Activated CD8-positive, alpha-beta memory T cell treated with anti-CD3 and anti-CD28 coated beads for 36 hours (primary cell): ENCODE measurements around the gene DLK1. TPM values are rescaled to one million over a fixed set of nuclear protein-coding genes. Genes with fewer than 3 reads are reported as not detected.

Source experiments
- CTCF ChIA-PET: fragments of 350-600 bp; sonication (Branson Sonifier 250); formaldehyde crosslinking; loops from one replicate; lab custom pipeline; 2021; ENCODE audit warnings: antibody characterized with exemption; lab: Charles Lee
- POLR2A ChIA-PET: fragments of 350-600 bp; sonication (Branson Sonifier 250); formaldehyde crosslinking; loops from one replicate; lab custom pipeline; 2021; ENCODE audit warnings: antibody characterized with exemption; lab: Charles Lee
- total RNA-seq, 2 experiments: library from RNA; stranded (reverse); gene quantifications; one replicate each; pipeline ENCODE4 v1.2.3, GENCODE V29; 2021

The DLK1 gene
- total RNA-seq, 2 experiments from 2014 or later: not detected

- POLR2A ChIA-PET: no interaction called here
- CTCF ChIA-PET: no interaction called here
Observed at GRCh38 chr14:100771121-100771800, 44.6 kb downstream of the DLK1 start.

GRCh38 chr14:100772607-100773165 is 46.0 kb downstream of the DLK1 start:
- POLR2A ChIA-PET: no interaction called here

DNA sequence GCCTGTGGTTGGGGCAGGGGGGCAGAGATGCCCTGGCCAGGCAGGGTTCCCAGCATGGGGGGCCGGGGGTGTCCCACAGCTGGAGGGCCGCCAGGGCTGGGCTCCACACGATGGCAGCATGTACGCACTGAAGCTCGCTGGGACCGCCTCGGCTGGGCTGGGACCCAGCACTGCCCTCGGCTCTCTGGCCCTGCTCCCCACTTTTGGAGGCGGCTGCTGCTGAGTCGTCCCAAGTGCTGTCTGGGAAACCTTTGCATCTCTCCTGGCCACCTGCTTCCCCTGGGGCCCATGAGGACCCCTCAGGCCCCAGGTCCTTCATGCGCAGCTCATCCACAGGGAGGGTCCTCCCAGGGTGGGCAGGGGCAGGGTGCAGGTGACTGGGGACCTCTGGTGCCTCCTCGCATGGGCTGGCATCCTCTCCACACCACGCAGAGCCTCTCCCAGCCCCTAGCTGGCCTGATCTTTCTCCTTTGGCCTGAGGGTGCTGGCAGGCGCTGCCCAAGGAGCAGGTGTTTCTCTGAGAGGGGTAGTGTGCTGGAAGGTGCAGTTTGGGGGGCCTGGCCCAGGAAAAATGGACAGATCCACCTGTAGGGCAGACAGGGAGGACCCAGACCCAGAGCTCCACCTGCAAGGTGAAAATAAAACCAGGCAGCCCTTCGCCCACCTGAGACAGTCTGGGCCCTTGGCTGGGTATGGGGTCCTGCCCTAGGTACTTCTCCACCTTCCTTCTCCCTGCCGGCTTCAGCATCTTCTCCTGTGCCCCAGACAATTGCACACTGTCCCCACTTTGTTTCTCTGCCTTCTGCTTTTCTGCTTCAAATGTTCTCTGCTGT is 46.9 kb downstream of the DLK1 start:
- CTCF ChIA-PET: no interaction called here
- POLR2A ChIA-PET: no interaction called here

More at GRCh38 chr14:100772607-100773165, 46.0 kb downstream of the DLK1 start:
- CTCF ChIA-PET: no interaction called here

- CTCF ChIA-PET: no interaction called here
- POLR2A ChIA-PET: no interaction called here
Observed at GRCh38 chr14:100774164-100774537, 47.5 kb downstream of the DLK1 start.

- ChIA-PET CTCF (no interaction called here), POLR2A (no interaction called here)
Observed at GRCh38 chr14:100775351-100775830, 48.7 kb downstream of the DLK1 start.

DNA sequence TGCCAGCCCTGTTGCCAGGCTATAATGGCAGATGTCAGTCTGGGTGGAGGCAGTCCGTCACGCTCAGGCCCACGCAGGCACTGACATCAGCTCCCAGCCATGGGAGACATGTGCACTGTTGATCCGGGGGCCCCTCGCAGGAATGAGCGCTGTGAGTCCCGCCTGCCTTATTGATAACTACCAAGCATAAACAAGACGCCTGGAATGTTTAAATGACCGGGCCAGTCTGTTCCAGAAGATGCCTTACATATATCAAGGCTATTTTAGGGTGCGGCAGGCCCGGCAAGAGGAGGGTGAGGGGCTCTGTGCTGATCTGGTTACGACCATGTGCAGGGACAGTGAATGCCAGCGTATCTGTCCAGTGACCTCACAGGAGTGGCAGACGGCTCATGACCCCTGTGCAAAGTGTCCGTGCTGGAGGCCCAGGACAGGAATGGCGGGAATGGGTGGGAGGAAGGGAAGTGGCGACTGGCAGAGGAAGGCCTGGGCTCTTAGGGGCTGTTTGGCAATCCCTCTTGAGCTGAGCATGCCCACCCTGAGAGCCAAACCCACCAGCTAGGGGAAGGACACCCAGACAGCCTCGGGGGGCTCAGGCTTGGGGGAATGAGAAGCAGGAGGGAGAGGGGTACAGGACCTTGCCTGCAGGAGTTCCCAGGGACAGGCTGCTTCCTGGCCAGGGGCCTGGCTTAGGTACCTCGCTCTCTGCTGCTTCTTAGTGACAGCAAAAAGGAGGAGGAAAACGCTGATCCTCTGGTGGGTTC is 49.3 kb downstream of the DLK1 start:
- ChIA-PET CTCF (no interaction called here), POLR2A (no interaction called here)

GRCh38 chr14:100776681-100777365 is 50.1 kb downstream of the DLK1 start:
- ChIA-PET CTCF (no interaction called here), POLR2A (no interaction called here)

DNA sequence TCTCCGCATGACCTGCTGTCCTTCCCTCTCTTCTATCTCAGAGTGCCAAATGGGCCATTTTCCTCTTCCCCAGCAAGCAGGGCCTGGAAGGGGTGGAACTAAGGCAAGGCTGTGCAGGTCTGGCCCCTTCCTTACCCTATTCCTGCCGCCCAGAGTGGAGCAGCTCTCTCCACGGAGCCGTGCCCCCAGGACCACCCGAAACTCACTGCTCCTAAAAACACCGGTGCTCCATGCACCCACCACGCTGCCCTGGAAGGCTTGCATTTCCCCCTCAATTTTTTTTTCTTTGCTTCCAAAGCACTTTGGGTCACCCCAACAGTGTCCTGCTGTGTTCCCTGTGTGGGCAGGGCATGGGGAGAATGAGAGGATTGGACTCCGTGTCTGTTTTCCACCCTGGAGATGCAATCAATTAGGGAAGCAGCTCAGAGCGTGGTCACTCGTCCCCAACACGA is 50.7 kb downstream of the DLK1 start:
- ChIA-PET CTCF (no interaction called here), POLR2A (no interaction called here)

GRCh38 chr14:100777818-100778525 is 51.3 kb downstream of the DLK1 start:
- ChIA-PET CTCF (no interaction called here), POLR2A (no interaction called here)

- POLR2A ChIA-PET: no interaction called here
Observed at GRCh38 chr14:100778526-100778882, 51.8 kb downstream of the DLK1 start.

DNA sequence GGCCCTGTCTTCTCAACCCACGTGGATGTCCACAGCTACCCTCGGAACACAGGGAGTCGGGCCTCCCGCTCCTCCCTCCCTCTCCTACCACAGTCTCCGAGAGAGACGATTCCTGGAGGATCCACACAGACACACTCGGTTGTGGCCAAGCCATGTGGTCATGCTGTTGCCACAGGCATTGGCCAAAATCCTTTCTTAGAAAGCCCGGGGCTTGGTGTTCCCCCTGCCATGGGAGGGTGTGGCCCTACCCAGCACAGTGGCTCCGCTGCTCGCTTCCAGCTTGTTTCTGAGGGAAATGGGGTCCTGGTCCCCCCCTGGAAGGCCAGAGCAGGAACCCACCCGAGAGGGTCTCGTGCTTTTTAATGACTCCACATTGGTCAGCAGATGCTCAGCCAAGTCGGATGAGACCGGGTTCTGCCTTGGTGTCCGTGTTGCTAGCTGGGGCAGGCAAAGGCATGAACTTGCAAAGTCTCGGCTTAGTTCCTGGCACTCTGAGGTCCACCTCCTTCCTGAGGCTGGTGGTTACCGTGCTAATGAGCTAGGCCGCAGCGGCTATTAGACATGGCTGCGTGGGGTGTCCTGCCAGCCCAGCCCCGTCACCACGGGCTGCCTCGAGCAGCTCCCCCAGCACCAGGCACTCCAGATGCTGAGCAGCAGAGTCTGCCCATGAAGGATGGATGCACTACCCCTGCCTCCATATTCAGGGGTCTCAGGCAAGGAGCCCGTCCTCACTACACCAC is 52.4 kb downstream of the DLK1 start:
- POLR2A ChIA-PET: no interaction called here
- CTCF ChIA-PET: interaction anchor here (0.6 kb wide), 1 partner anchor 783 kb away, joined by 3 read pairs; no protein-coding TSS in a partner anchor

More at GRCh38 chr14:100778526-100778882, 51.8 kb downstream of the DLK1 start:
- CTCF ChIA-PET: interaction anchor here (0.6 kb wide), 1 partner anchor 783 kb away, joined by 3 read pairs; no protein-coding TSS in a partner anchor

- POLR2A ChIA-PET: no interaction called here
- CTCF ChIA-PET: no interaction called here
Observed at GRCh38 chr14:100779691-100780080, 53.0 kb downstream of the DLK1 start.

GRCh38 chr14:100780246-100780645 is 53.6 kb downstream of the DLK1 start:
- ChIA-PET CTCF (no interaction called here), POLR2A (no interaction called here)

GRCh38 chr14:100780646-100781355 is 54.1 kb downstream of the DLK1 start:
- ChIA-PET CTCF (no interaction called here), POLR2A (no interaction called here)

- CTCF ChIA-PET: no interaction called here
- POLR2A ChIA-PET: no interaction called here
Observed at GRCh38 chr14:100781952-100782351, 55.3 kb downstream of the DLK1 start.

GRCh38 chr14:100782516-100783320 is 56.0 kb downstream of the DLK1 start:
- CTCF ChIA-PET: no interaction called here
- POLR2A ChIA-PET: no interaction called here
